ENCODE results near the gene MRPS27.

DNA sequence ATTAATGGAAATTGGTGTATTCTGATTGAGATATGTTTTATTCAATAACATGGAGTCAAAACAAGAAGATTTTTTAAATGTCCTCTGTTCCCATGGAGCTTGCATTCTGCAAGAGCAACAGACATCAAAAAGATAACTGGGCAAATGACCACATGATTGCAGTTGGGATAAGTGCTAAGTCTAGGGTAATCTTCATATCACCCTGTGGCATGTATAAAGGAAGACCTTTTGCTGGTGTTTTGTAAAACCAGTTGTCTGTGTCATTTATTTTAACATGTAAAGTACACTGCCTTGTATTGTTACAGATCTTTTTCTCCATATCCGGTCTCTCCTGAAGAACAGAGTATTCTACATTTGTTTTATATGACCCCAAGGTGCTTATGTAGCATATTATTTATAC is 44.1 kb upstream of the MRPS27 start:
- TF ChIP-seq, protein P1, sequence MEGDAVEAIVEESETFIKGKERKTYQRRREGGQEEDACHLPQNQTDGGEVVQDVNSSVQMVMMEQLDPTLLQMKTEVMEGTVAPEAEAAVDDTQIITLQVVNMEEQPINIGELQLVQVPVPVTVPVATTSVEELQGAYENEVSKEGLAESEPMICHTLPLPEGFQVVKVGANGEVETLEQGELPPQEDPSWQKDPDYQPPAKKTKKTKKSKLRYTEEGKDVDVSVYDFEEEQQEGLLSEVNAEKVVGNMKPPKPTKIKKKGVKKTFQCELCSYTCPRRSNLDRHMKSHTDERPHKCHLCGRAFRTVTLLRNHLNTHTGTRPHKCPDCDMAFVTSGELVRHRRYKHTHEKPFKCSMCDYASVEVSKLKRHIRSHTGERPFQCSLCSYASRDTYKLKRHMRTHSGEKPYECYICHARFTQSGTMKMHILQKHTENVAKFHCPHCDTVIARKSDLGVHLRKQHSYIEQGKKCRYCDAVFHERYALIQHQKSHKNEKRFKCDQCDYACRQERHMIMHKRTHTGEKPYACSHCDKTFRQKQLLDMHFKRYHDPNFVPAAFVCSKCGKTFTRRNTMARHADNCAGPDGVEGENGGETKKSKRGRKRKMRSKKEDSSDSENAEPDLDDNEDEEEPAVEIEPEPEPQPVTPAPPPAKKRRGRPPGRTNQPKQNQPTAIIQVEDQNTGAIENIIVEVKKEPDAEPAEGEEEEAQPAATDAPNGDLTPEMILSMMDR (IDR thresholded peaks at IDR 0.05) = no peak
- TF ChIP-seq POLR2A (IDR thresholded peaks at IDR 0.05) = no peak

Measured in transverse colon (tissue), 3 donors.